K562 (cell line): ENCODE results near the gene NINJ2. TPM values are rescaled to one million over a fixed set of nuclear protein-coding genes. Genes with fewer than 3 reads are reported as not detected.

Experiments used
- CBX3 ChIP-seq, 2 experiments: IDR thresholded peaks; 1 replicate in 1 of 2; 2 replicates in 1 of 2; pipeline ENCODE4 v1.6.1; 2012; ENCODE audit warnings: inconsistent platforms in 2 of 2, low read length in 2 of 2, borderline replicate concordance in 1 of 2, control low read depth in 1 of 2
- FOXJ3 ChIP-seq: sonication (generic); formaldehyde crosslinking; IDR thresholded peaks from 2 replicates; pipeline ENCODE4 v1.4.0; 2020; ENCODE audit warnings: mild to moderate bottlenecking, missing genetic modification reagents
- HDAC1 ChIP-seq, 2 experiments: fragments of 450-650 bp; IDR thresholded peaks; 2 replicates each; pipeline ENCODE4 v1.6.1; 2016 to 2017; ENCODE audit warnings: inconsistent platforms in 1 of 2, mild to moderate bottlenecking in 1 of 2, moderate library complexity in 1 of 2
- HDAC2 ChIP-seq: fragments of 450-650 bp; IDR thresholded peaks from 2 replicates; pipeline ENCODE4 v1.6.1; 2016; ENCODE audit warnings: mild to moderate bottlenecking
- HDAC6 ChIP-seq: IDR thresholded peaks from 2 replicates; pipeline ENCODE4 v1.6.1; 2012; ENCODE audit warnings: low read depth, mild to moderate bottlenecking, control low read depth, inconsistent platforms, low read length, moderate library complexity
- PBX2 ChIP-seq, 2 experiments: IDR thresholded peaks in 1 of 2; conservative IDR thresholded peaks in 1 of 2; 2 replicates each; pipeline ENCODE4 v1.6.1; 2016; ENCODE audit warnings: low read depth in 2 of 2, mild to moderate bottlenecking in 1 of 2, missing compliant biosample characterization in 1 of 2, missing genetic modification characterization in 1 of 2, moderate library complexity in 1 of 2
- PKNOX1 ChIP-seq: fragments of 450-650 bp; IDR thresholded peaks from 2 replicates; pipeline ENCODE4 v1.6.1; 2016
- SOX6 ChIP-seq: fragments of 450-650 bp; IDR thresholded peaks from 2 replicates; pipeline ENCODE4 v1.6.1; 2014; ENCODE audit warnings: mild to moderate bottlenecking
- VEZF1 ChIP-seq: fragments of 200-800 bp; sonication (Bioruptor generic); IDR thresholded peaks from 2 replicates; pipeline ENCODE4 v1.6.1; 2017; ENCODE audit warnings: missing genetic modification characterization, missing compliant biosample characterization
- polyA plus RNA-seq, 8 experiments: library from polyadenylated mRNA; depleted of rRNA in 4 of 8; stranded (reverse) in 5 of 8; unstranded in 3 of 8; fragments of >200 nt; fragmentation: Nextera tagmentation in 2 of 8; fragmentation: Illumina TruSeq in 1 of 8; extraction: Ambion mirVana in 2 of 8; extraction: Trizol in 1 of 8; gene quantifications; 2 replicates each; pipeline versions ENCODE4 v1.2.1 to v1.2.3, GENCODE V29; 2011 to 2014; ENCODE audit warnings: inconsistent platforms in 1 of 8, missing spikeins in 1 of 8
- total RNA-seq, 7 experiments: library from RNA; depleted of rRNA in 6 of 7; stranded (reverse); fragments of >200 nt in 6 of 7; fragmentation: Illumina TruSeq in 2 of 7; extraction: Trizol in 2 of 7; gene quantifications; 2 replicates each; pipeline versions ENCODE4 v1.2.1 to v1.2.3, GENCODE V29; 2011 to 2021; ENCODE audit warnings: low replicate concordance in 1 of 7

Gene NINJ2
- total and polyA plus RNA-seq, 9 of the 15 experiments (the other 6 are each of a cell fraction or from before 2014, with no cell fraction given), result 2.6 to 16.0 (median 4.5) TPM

- TF ChIP-seq HDAC6 (no peak), CBX3 (IDR thresholded peaks at IDR 0.05; ENCODE audit: borderline replicate concordance in 1 of 2, low read length in 2 of 2) (no peak), VEZF1 (CRISPR knock-in tag) (peak; percentile 73), HDAC2 (peak; percentile 83), FOXJ3 (0 out of 2 replicates have a peak, but pooled peaks have one; percentile 19), PKNOX1 (peak; percentile 90), SOX6 (0 out of 2 replicates have a peak, but pooled peaks have one; percentile 23), HDAC1 (IDR thresholded peaks at IDR 0.05) (peak in 1 of 2 experiments; percentile 88; a peak in 2 of 4 replicates), PBX2 (CRISPR knock-in tag; IDR thresholded peaks at IDR 0.05; ENCODE audit: low read depth) (0 out of 2 replicates have a peak, but pooled peaks have one; percentile 19), PBX2 (tag; conservative IDR thresholded peaks at IDR 0.05; ENCODE audit: low read depth) (no peak)
Observed at GRCh38 chr12:685388-685787, 22.1 kb upstream of the NINJ2 start (continued).
